ENCODE measurements around the gene PLET1. TPM values are rescaled to one million over a fixed set of nuclear protein-coding genes. Genes with fewer than 3 reads are reported as not detected.

The PLET1 gene
- total RNA-seq, 1 experiment from 2014 or later = not detected

GRCh38 chr11:112226831-112227401 is 33.7 kb downstream of the PLET1 start:
- Histone ChIP-seq H3K9me3 (ENCODE audit: control insufficient read depth, low read depth, low read length) (no peaks in the 10 kb centered on the region), H3K9ac (ENCODE audit: extremely low read depth, insufficient read length, low read length) (peak overlapping the region; percentile 67), H3K27ac (ENCODE audit: insufficient read length, low read depth, low read length) (no peak overlapping the region), H2BK120ac (ENCODE audit: low read depth, low read length, poor library complexity, severe bottlenecking) (no peak overlapping the region), H2BK20ac (ENCODE audit: low read depth, low read length, poor library complexity, severe bottlenecking) (no peak overlapping the region), H4K5ac (ENCODE audit: insufficient read length, low read depth, low read length) (no peak overlapping the region), H3K14ac (ENCODE audit: insufficient read depth, low read length) (peak overlapping the region; percentile 54), H2BK15ac (ENCODE audit: low read depth, low read length) (no peak overlapping the region), H3K79me2 (ENCODE audit: insufficient read depth, low read length) (no peaks in the 10 kb centered on the region; the same call in 1 of the 2 replicates), H3T11ph (ENCODE audit: low read length) (no peak overlapping the region), H4K8ac (replicated peaks; ENCODE audit: insufficient read length, low read depth, low read length) (no peak overlapping the region), H3K4me2 (ENCODE audit: insufficient read depth, insufficient read length, low read length) (peak overlapping the region; percentile 97), H2AK5ac (ENCODE audit: insufficient read length, low read length) (no peak overlapping the region), H2BK12ac (ENCODE audit: insufficient read length, low read depth, low read length) (no peak overlapping the region), H4K20me1 (ENCODE audit: control insufficient read depth, insufficient read depth, insufficient read length) (no peaks in the 10 kb centered on the region), H3K4ac (ENCODE audit: low read depth, low read length) (no peak overlapping the region), H3K23me2 (ENCODE audit: insufficient read length, low read depth, low read length, poor library complexity, severe bottlenecking) (peaks cover 8% of the 10 kb centered on the region), H3K79me1 (ENCODE audit: insufficient read depth, low read depth, low read length, poor library complexity, severe bottlenecking) (no peaks in the 10 kb centered on the region), H2AFZ (ENCODE audit: low read length) (no peak overlapping the region), H3K23ac (ENCODE audit: insufficient read length, low read depth, low read length) (no peak overlapping the region), H3K4me1 (ENCODE audit: insufficient read depth, low read length) (no peaks in the 10 kb centered on the region; the same call in 1 of the 2 replicates), H3K56ac (ENCODE audit: insufficient read length, low read depth, low read length) (no peak overlapping the region), H3K18ac (ENCODE audit: insufficient read length, low read depth, low read length) (peak overlapping the region; percentile 14), H2BK5ac (ENCODE audit: insufficient read length, low read length) (no peak overlapping the region), H4K91ac (ENCODE audit: insufficient read length, low read depth, low read length) (no peak overlapping the region), H3K27me3 (ENCODE audit: insufficient read depth, low read length) (no peaks in the 10 kb centered on the region; the same call in 1 of the 2 replicates)
- Mint-ChIP-seq H3K4me3 (peak overlapping the region; percentile 83 to 89), H3K27me3 (ENCODE audit: low read depth) (peaks cover 19% of the 10 kb centered on the region), H3K36me3 (ENCODE audit: insufficient read depth in 1 of 3, low read depth in 3 of 3) (peaks cover 2 to 33% (median 22%) of the 10 kb centered on the region in 3 experiments; a peak in 5 of 7 replicates), H3K9me3 (no peaks in the 10 kb centered on the region; a peak in 1 of 5 replicates), H3K27ac (peak overlapping the region in 2 of 3 experiments; percentile 77 to 84; a peak in 4 of 7 replicates), H3K4me1 (peaks cover 8 to 9% of the 10 kb centered on the region in 2 experiments)
- no peak for TF ChIP-seq CTCF (conservative IDR thresholded peaks at IDR 0.05)
- WGBS (ENCODE audit: extremely low coverage, insufficient read length, low lambda C conversion rate) = no CpG with 5 or more reads among the region's 16 CpGs
- DNase-seq = no peak
